Stomach (tissue), 9 donors: ENCODE data around the gene MID1. TPM values are rescaled to one million over a fixed set of nuclear protein-coding genes. Genes with fewer than 3 reads are reported as not detected.

Experiments
- DNase-seq, 2 donors: peaks; one replicate each; pipeline versions ENCODE4 v3.0.0 to v3.0.0-alpha.2; 2013 to 2019
- H3K27ac ChIP-seq, 5 donors: fragments of 200-600 bp in 4 of 5; sonication (generic) in 4 of 5; one replicate each; pipeline ENCODE4 v1.5.1; 2013 to 2019; ENCODE audit warnings: mild to moderate bottlenecking in 1 of 5, moderate library complexity in 1 of 5
- H3K27me3 ChIP-seq, 3 donors: fragments of 200-600 bp; sonication (generic); one replicate each; pipeline ENCODE4 v1.5.1; 2017 to 2019; ENCODE audit warnings: mixed run types in 1 of 3
- H3K36me3 ChIP-seq, 4 donors: fragments of 200-600 bp; sonication (generic); 1 replicate in 3 of 4; 2 replicates in 1 of 4; pipeline ENCODE4 v1.5.1; 2016 to 2019
- H3K4me1 ChIP-seq, 4 donors: fragments of 200-600 bp; sonication (generic); one replicate each; pipeline ENCODE4 v1.5.1; 2016 to 2019
- H3K4me3 ChIP-seq, 4 donors: fragments of 200-600 bp; sonication (generic) in 3 of 4; one replicate each; pipeline ENCODE4 v1.5.1; 2016 to 2019; ENCODE audit warnings: mild to moderate bottlenecking in 1 of 4
- H3K9me3 ChIP-seq, 4 donors: fragments of 200-600 bp; sonication (generic); one replicate each; pipeline ENCODE4 v1.5.1; 2016 to 2019
- CTCF ChIP-seq, 7 experiments: fragments of 450-650 bp in 4 of 7; fragments of 200-600 bp in 3 of 7; sonication (generic) in 3 of 7; IDR thresholded peaks; one replicate each; pipeline ENCODE4 v1.5.1; 2016 to 2019; ENCODE audit warnings: antibody characterized with exemption in 7 of 7, control low read depth in 2 of 7, mild to moderate bottlenecking in 1 of 7
- EP300 ChIP-seq: sonication (generic); formaldehyde crosslinking; IDR thresholded peaks from one replicate; pipeline ENCODE4 v1.6.1; 2017; ENCODE audit warnings: antibody characterized with exemption
- POLR2A ChIP-seq, 4 donors: fragments of 450-650 bp; IDR thresholded peaks; one replicate each; pipeline ENCODE4 v1.6.1; 2016; ENCODE audit warnings: antibody characterized with exemption in 4 of 4, control low read depth in 2 of 4, mild to moderate bottlenecking in 1 of 4, moderate library complexity in 1 of 4
- POLR2AphosphoS5 ChIP-seq, 3 donors: sonication (generic); formaldehyde crosslinking; IDR thresholded peaks; one replicate each; pipeline ENCODE4 v1.6.1; 2016; ENCODE audit warnings: antibody characterized with exemption in 3 of 3
- WGBS, 5 donors: extraction: QIAGEN DNeasy Blood & Tissue Kit in 3 of 5; methylation state at CpG; one replicate each; pipeline versions ENCODE4 v1.1.5 to v1.1.7; 2013 to 2018; 5-methylcytosine and 5-hydroxymethylcytosine counted together
- intact Hi-C: fragments of 100-400 bp; cut with DNase I; formaldehyde crosslinking; loops from one replicate; pipeline ENCODE4 v1.15.1; 2023; ENCODE audit warnings: low total_unique reads
- polyA plus RNA-seq, 3 donors: library from polyadenylated mRNA; stranded (reverse); fragments of 200-250 nt; gene quantifications; one replicate each; pipeline ENCODE4 v1.2.3, GENCODE V29; 2013
- total RNA-seq, 5 donors: library from RNA; depleted of rRNA; stranded (reverse); fragments of >200 nt; gene quantifications; one replicate each; pipeline versions ENCODE4 v1.1.0 to v1.2.3, GENCODE V29; 2014 to 2016
- donor health status: healthy with polysubstance abuse.
- donor health status: Bipolar disorder and iron deficiency.
- donor health status: healthy.

Gene MID1
- total and polyA plus RNA-seq, 8 donors, result 2.0 to 25.1 (median 8.5) TPM

DNA sequence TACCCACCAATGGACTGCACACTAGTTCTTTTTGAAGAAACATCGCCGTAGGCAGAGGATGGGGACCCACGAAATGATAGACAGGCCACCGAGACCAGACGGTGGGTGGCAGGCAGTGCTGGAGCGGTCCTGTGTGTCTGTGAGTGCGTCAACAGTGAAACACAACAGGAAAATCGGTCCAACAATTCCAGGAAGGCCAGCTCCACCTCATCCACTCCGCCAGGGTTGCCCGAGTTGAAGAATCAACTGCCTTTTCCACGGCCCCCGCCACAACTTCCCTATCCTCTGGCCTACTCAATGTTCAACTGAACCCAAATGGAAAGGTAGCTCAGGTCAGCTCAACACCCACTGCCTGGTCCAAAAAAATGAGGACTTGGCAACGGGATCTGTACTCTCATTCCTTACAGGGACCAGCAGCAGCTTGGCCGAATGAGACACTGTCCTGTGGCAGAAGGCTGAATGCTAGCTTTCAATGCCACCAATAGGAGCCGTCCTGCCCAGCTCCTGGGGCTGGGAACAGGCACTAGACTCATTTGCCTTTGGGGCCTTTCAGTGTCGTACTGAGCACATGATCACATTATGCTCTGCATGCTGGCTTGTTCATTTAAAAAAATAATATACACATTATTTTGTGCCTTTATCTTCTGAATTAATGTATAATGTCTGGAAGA, 43.5 kb downstream of the MID1 start:
- peaks cover 0 to 13% (median 3%) of the 10 kb centered on the region in 4 donors for H3K4me1 ChIP-seq
- H3K4me3 ChIP-seq, result no peak overlapping the region
- no peaks in the 10 kb centered on the region for H3K36me3 ChIP-seq
- no peak for DNase-seq
- no peaks in the 10 kb centered on the region for H3K27me3 ChIP-seq
- peaks cover 0 to 11% (median 0%) of the 10 kb centered on the region in 4 donors for H3K9me3 ChIP-seq
- 77 to 92% (median 82%) methylated on average over 14 to 16 of the region's 16 CpGs for WGBS, 5 donors
- intact Hi-C loops, result no loop called here
- TF ChIP-seq CTCF (IDR thresholded peaks at IDR 0.05) (no peak), EP300 (no peak), POLR2A (IDR thresholded peaks at IDR 0.05) (no peak)
- H3K27ac ChIP-seq, result no peak overlapping the region

GRCh38 chrX:10576186-10576585, 44.2 kb downstream of the MID1 start:
- peaks cover 0 to 13% (median 3%) of the 10 kb centered on the region in 4 donors for H3K4me1 ChIP-seq
- H3K4me3 ChIP-seq, result no peak overlapping the region
- H3K27me3 ChIP-seq, result no peaks in the 10 kb centered on the region
- 65 to 85% (median 67%) methylated on average over 4 of the region's 4 CpGs for WGBS, 5 donors
- DNase-seq, result no peak
- no peak overlapping the region for H3K27ac ChIP-seq
- no peaks in the 10 kb centered on the region for H3K36me3 ChIP-seq
- peaks cover 0 to 11% (median 0%) of the 10 kb centered on the region in 4 donors for H3K9me3 ChIP-seq
- TF ChIP-seq EP300 (no peak), CTCF (IDR thresholded peaks at IDR 0.05) (no peak), POLR2AphosphoS5 (IDR thresholded peaks at IDR 0.05) (no peak), POLR2A (IDR thresholded peaks at IDR 0.05) (no peak)
- intact Hi-C loops, result no loop called here

DNA sequence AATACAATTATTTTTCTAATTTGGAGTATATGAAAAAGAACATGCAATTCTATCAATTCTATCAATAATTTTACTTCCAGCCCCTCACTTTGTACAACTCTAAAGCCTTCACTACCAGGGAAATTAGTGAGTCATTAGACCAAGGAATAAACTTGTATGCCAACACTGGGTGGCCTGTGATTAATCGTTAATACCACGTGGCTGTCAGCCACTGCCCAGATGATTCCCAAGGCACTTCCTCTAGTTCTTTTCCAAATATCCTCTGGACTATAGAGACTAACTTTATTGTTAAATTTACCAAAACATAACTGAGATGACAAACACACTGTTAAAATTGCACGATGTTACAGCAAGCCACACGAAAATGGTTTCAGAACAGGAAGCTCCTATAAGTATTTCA, 45.7 kb downstream of the MID1 start:
- H3K4me3 ChIP-seq, result no peak overlapping the region
- no peak overlapping the region for H3K27ac ChIP-seq
- H3K36me3 ChIP-seq, result no peaks in the 10 kb centered on the region
- intact Hi-C loops, result no loop called here
- WGBS, 5 donors, result 73 to 86% (median 77%) methylated on average over 4 of the region's 4 CpGs
- H3K9me3 ChIP-seq, result peaks cover 0 to 11% (median 0%) of the 10 kb centered on the region in 4 donors
- TF ChIP-seq POLR2AphosphoS5 (IDR thresholded peaks at IDR 0.05) (no peak), POLR2A (IDR thresholded peaks at IDR 0.05) (no peak), CTCF (IDR thresholded peaks at IDR 0.05) (no peak), EP300 (no peak)
- H3K27me3 ChIP-seq, result no peaks in the 10 kb centered on the region
- no peak for DNase-seq
- peaks cover 0 to 13% (median 3%) of the 10 kb centered on the region in 4 donors for H3K4me1 ChIP-seq

- no peak overlapping the region for H3K4me3 ChIP-seq
- peaks cover 0 to 11% (median 0%) of the 10 kb centered on the region in 4 donors for H3K9me3 ChIP-seq
- DNase-seq, result no peak
- intact Hi-C loops, result no loop called here
- no peaks in the 10 kb centered on the region for H3K4me1 ChIP-seq
- 71 to 89% (median 81%) methylated on average over 1 of the region's 1 CpG for WGBS, 5 donors
- no peak for TF ChIP-seq POLR2AphosphoS5 (IDR thresholded peaks at IDR 0.05)
- TF ChIP-seq CTCF (IDR thresholded peaks at IDR 0.05), result no peak
- no peak for TF ChIP-seq EP300
- no peak for TF ChIP-seq POLR2A (IDR thresholded peaks at IDR 0.05)
- H3K27ac ChIP-seq, result no peak overlapping the region
- H3K27me3 ChIP-seq, result no peaks in the 10 kb centered on the region
- H3K36me3 ChIP-seq, result peaks cover 0 to 9% (median 0%) of the 10 kb centered on the region in 4 donors
Measured at GRCh38 chrX:10571260-10571659, 49.1 kb downstream of the MID1 start.
